CD14-positive monocyte (primary cell): ENCODE measurements around the gene KRTAP1-5. TPM values are rescaled to one million over a fixed set of nuclear protein-coding genes. Genes with fewer than 3 reads are reported as not detected.

ENCODE experiments used
- DNase-seq, 3 donors: peaks; one replicate each; pipeline ENCODE4 v3.0.0-alpha.2; 2011 to 2022
- H2AFZ ChIP-seq: 2 replicates; pipeline ENCODE4 v1.6.0; 2012; ENCODE audit warnings: mild to moderate bottlenecking, low read depth, low read length, inconsistent platforms; ENCODE audit not compliant: insufficient read depth, poor library complexity, severe bottlenecking
- H3K27ac ChIP-seq, 2 donors: 1 replicate in 1 of 2; 2 replicates in 1 of 2; pipeline ENCODE4 v1.5.1; 2012 to 2013; ENCODE audit warnings: low read length in 2 of 2, control low read depth in 1 of 2, inconsistent platforms in 1 of 2, low read depth in 1 of 2, mild to moderate bottlenecking in 1 of 2
- H3K27me3 ChIP-seq, 2 donors: one replicate each; pipeline versions ENCODE4 v1.6.0 to v1.6.1; 2011 to 2013; ENCODE audit warnings: low read length in 2 of 2; ENCODE audit not compliant: control insufficient read depth in 2 of 2, insufficient read depth in 2 of 2
- H3K36me3 ChIP-seq, 2 donors: replicated peaks in 1 of 2; 1 replicate in 1 of 2; 2 replicates in 1 of 2; pipeline versions ENCODE4 v1.5.1 to v1.6.1; 2012 to 2013; ENCODE audit warnings: low read length in 2 of 2, control low read depth in 1 of 2, inconsistent platforms in 1 of 2, mild to moderate bottlenecking in 1 of 2; ENCODE audit not compliant: insufficient read depth in 2 of 2, control insufficient read depth in 1 of 2
- H3K4me1 ChIP-seq, 2 donors: 1 replicate in 1 of 2; 2 replicates in 1 of 2; pipeline versions ENCODE4 v1.5.1 to v1.6.1; 2012 to 2013; ENCODE audit warnings: low read length in 2 of 2, control low read depth in 1 of 2, inconsistent platforms in 1 of 2, mild to moderate bottlenecking in 1 of 2, moderate library complexity in 1 of 2; ENCODE audit not compliant: insufficient read depth in 2 of 2, control insufficient read depth in 1 of 2
- H3K4me2 ChIP-seq: replicated peaks from 2 replicates; pipeline ENCODE3; 2012; ENCODE audit warnings: low read length, moderate library complexity, mild to moderate bottlenecking; ENCODE audit not compliant: poor library complexity, severe bottlenecking; ENCODE audit errors: extremely low read depth
- H3K4me3 ChIP-seq, 3 experiments: fragments of 200-600 bp in 1 of 3; sonication (generic) in 1 of 3; replicated peaks in 1 of 3; 1 replicate in 2 of 3; 2 replicates in 1 of 3; pipeline ENCODE4 v1.5.1; 2011 to 2013; ENCODE audit warnings: low read length in 3 of 3, mild to moderate bottlenecking in 3 of 3, control low read depth in 2 of 3, low read depth in 2 of 3, inconsistent platforms in 1 of 3, moderate library complexity in 1 of 3
- H3K79me2 ChIP-seq: 2 replicates; pipeline ENCODE4 v1.6.0; 2012; ENCODE audit warnings: mild to moderate bottlenecking, control low read depth, inconsistent platforms, low read length, moderate library complexity; ENCODE audit not compliant: insufficient read depth
- H3K9ac ChIP-seq: 2 replicates; pipeline ENCODE4 v1.6.0; 2017; ENCODE audit warnings: low read length, mild to moderate bottlenecking; ENCODE audit not compliant: insufficient read depth, poor library complexity, severe bottlenecking
- H3K9me3 ChIP-seq, 2 donors: replicated peaks in 1 of 2; 1 replicate in 1 of 2; 2 replicates in 1 of 2; pipeline versions ENCODE4 v1.5.1 to v1.6.1; 2012 to 2013; ENCODE audit warnings: low read length in 2 of 2, control low read depth in 1 of 2; ENCODE audit not compliant: control insufficient read depth in 1 of 2, insufficient read depth in 1 of 2
- H4K20me1 ChIP-seq: 2 replicates; pipeline ENCODE4 v1.6.0; 2012; ENCODE audit warnings: mild to moderate bottlenecking, low read length, control low read depth, moderate library complexity; ENCODE audit not compliant: insufficient read depth
- H3K27ac Mint-ChIP-seq, 7 donors: one replicate each; pipeline ENCODE4 v1.8.0; 2020; ENCODE audit warnings: mild to moderate bottlenecking in 7 of 7, mixed read lengths in 7 of 7, moderate library complexity in 6 of 7, inconsistent platforms in 2 of 7
- H3K27me3 Mint-ChIP-seq, 3 donors: one replicate each; pipeline ENCODE4 v1.8.0; 2021 to 2022; ENCODE audit warnings: low read depth in 3 of 3, mild to moderate bottlenecking in 3 of 3, mixed read lengths in 3 of 3, moderate library complexity in 3 of 3, inconsistent platforms in 1 of 3
- H3K36me3 Mint-ChIP-seq, 2 donors: one replicate each; pipeline ENCODE4 v1.8.0; 2020; ENCODE audit warnings: mixed read lengths in 2 of 2, inconsistent platforms in 1 of 2, mild to moderate bottlenecking in 1 of 2
- H3K4me1 Mint-ChIP-seq: one replicate; pipeline ENCODE4 v1.8.0; 2020; ENCODE audit warnings: mild to moderate bottlenecking, mixed read lengths
- H3K4me3 Mint-ChIP-seq, 2 donors: one replicate each; pipeline ENCODE4 v1.8.0; 2020; ENCODE audit warnings: mild to moderate bottlenecking in 2 of 2, mixed read lengths in 2 of 2, moderate library complexity in 1 of 2
- H3K9me3 Mint-ChIP-seq, 7 donors: one replicate each; pipeline ENCODE4 v1.8.0; 2020 to 2022; ENCODE audit warnings: mixed read lengths in 7 of 7, mild to moderate bottlenecking in 6 of 7, moderate library complexity in 6 of 7, inconsistent platforms in 2 of 7
- CTCF ChIP-seq: fragments of 200-600 bp; IDR thresholded peaks from one replicate; pipeline ENCODE4 v1.8.0; 2022; ENCODE audit warnings: antibody characterized with exemption, mild to moderate bottlenecking
- WGBS: methylation state at CpG from one replicate; pipeline ENCODE4 v1.1.5; 2013; ENCODE audit warnings: missing lambda C conversion rate; ENCODE audit not compliant: insufficient coverage; 5-methylcytosine and 5-hydroxymethylcytosine counted together
- intact Hi-C, 2 donors: fragments of 100-400 bp; cut with micrococcal nuclease; formaldehyde crosslinking; loops; one replicate each; pipeline versions ENCODE4 v1.15.0 to v1.15.1; 2023
- polyA plus RNA-seq, 3 donors: library from polyadenylated mRNA; depleted of rRNA in 1 of 3; unstranded in 2 of 3; stranded (reverse) in 1 of 3; fragments of 300-500 nt in 2 of 3; fragments of >200 nt in 1 of 3; fragmentation: Illumina TruSeq in 2 of 3; gene quantifications; 1 replicate in 2 of 3; 2 replicates in 1 of 3; pipeline ENCODE4 v1.2.3, GENCODE V29; 2012 to 2021

KRTAP1-5 gene
- polyA plus RNA-seq, 3 donors = not detected

GRCh38 chr17:41010441-41010840, 16.6 kb downstream of the KRTAP1-5 start:
- H3K4me3 Mint-ChIP-seq = no peak overlapping the region
- Histone ChIP-seq H3K27ac (no peak overlapping the region), H3K4me1 (no peaks in the 10 kb centered on the region), H3K36me3 (no peaks in the 10 kb centered on the region), H3K9ac (no peak overlapping the region), H3K4me3 (no peak overlapping the region), H3K4me2 (no peak overlapping the region), H2AFZ (no peak overlapping the region), H4K20me1 (no peaks in the 10 kb centered on the region), H3K27me3 (no peaks in the 10 kb centered on the region), H3K9me3 (no peaks in the 10 kb centered on the region), H3K79me2 (no peaks in the 10 kb centered on the region)
- H3K4me1 Mint-ChIP-seq = no peaks in the 10 kb centered on the region
- TF ChIP-seq CTCF = no peak
- H3K9me3 Mint-ChIP-seq = peaks cover 0 to 2% (median 0%) of the 10 kb centered on the region in 7 donors
- intact Hi-C loops = no loop called here
- no peak overlapping the region for H3K27ac Mint-ChIP-seq
- no peaks in the 10 kb centered on the region for H3K36me3 Mint-ChIP-seq
- peaks cover 0 to 3% (median 3%) of the 10 kb centered on the region in 3 donors for H3K27me3 Mint-ChIP-seq
- DNase-seq = no peak

GRCh38 chr17:41009936-41010335, 17.1 kb downstream of the KRTAP1-5 start:
- Histone ChIP-seq H3K9me3 (no peaks in the 10 kb centered on the region), H3K4me1 (no peaks in the 10 kb centered on the region), H4K20me1 (no peaks in the 10 kb centered on the region), H3K27ac (no peak overlapping the region), H3K36me3 (no peaks in the 10 kb centered on the region), H2AFZ (no peak overlapping the region), H3K4me3 (no peak overlapping the region), H3K79me2 (no peaks in the 10 kb centered on the region), H3K9ac (no peak overlapping the region), H3K4me2 (no peak overlapping the region), H3K27me3 (no peaks in the 10 kb centered on the region)
- Mint-ChIP-seq H3K9me3 (peaks cover 0 to 2% (median 0%) of the 10 kb centered on the region in 7 donors), H3K4me1 (no peaks in the 10 kb centered on the region), H3K36me3 (no peaks in the 10 kb centered on the region), H3K4me3 (no peak overlapping the region), H3K27ac (no peak overlapping the region), H3K27me3 (peaks cover 0 to 3% (median 3%) of the 10 kb centered on the region in 3 donors)
- intact Hi-C loops = no loop called here
- WGBS = no CpG with 5 or more reads among the region's 1 CpG
- DNase-seq = no peak
- no peak for TF ChIP-seq CTCF
